Measurements from ENCODE around the gene GSDME. TPM values are rescaled to one million over a fixed set of nuclear protein-coding genes. Genes with fewer than 3 reads are reported as not detected.

Gene GSDME
- polyA plus RNA-seq, 1 donor (not counting 4 experiments of a cell fraction or from before 2014, with no cell fraction given) = 105 TPM

DNA sequence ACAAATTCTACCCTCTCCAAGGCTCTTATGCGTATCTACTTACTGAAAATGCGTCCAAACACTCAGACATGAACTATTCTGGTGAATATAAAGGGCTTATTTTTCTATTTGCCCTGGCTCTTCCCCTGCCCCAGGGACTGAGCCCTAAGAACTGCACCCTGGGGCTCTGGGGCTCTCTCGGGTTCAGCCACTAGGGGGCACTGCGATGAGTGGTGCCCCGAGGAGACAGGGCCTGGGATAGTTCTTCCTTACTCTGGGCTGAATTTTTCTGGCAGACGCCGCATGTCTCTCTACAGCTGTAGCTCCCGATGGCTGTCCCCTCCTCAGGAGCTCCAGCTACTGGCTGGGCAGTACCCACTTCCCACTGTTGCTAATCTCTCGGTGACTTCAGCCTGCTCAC, 30.8 kb upstream of the GSDME start:
- H3K36me3 ChIP-seq (ENCODE audit: control insufficient read depth in 2 of 2, extremely low read depth in 1 of 2, insufficient read depth in 2 of 2, low read length in 2 of 2) = peaks cover 2 to 4% of the 10 kb centered on the region in 2 experiments
- H3K4me1 ChIP-seq (ENCODE audit: control insufficient read depth, extremely low read depth, insufficient read depth, low read length) = peaks cover 12% of the 10 kb centered on the region
- H3K27ac ChIP-seq (ENCODE audit: control insufficient read depth, insufficient read depth, low read length) = no peak overlapping the region
- FAIRE-seq (no peak), DNase-seq (ENCODE audit: low read depth, low spot score) (no peak)
- no peaks in the 10 kb centered on the region for H3K79me2 ChIP-seq (ENCODE audit: control insufficient read depth, insufficient read depth, low read length)
- no peak overlapping the region for H3K4me2 ChIP-seq (ENCODE audit: control insufficient read depth, extremely low read depth, insufficient read depth, low read depth, low read length)
- no peak overlapping the region for H2AFZ ChIP-seq (ENCODE audit: control insufficient read depth, low read length)
- H3K9ac ChIP-seq (ENCODE audit: control insufficient read depth, extremely low read depth, insufficient read depth, low read length) = no peak overlapping the region
- H4K20me1 ChIP-seq (ENCODE audit: control insufficient read depth, extremely low read depth, insufficient read depth, low read length) = no peaks in the 10 kb centered on the region
- dilution Hi-C loops (cut with MboI; ENCODE audit: extremely low pct_ligation_motif_present, low sequenced_read_pairs) = no loop called here
- H3K9me3 ChIP-seq (ENCODE audit: control insufficient read depth, low read depth, low read length) = no peaks in the 10 kb centered on the region
- no peak overlapping the region for H3K4me3 ChIP-seq (ENCODE audit: control insufficient read depth in 2 of 3, extremely low read depth in 1 of 3, insufficient read depth in 2 of 3, low read depth in 1 of 3, low read length in 3 of 3)
- no peaks in the 10 kb centered on the region for H3K27me3 ChIP-seq (ENCODE audit: control insufficient read depth, extremely low read depth, insufficient read depth, low read length)
- no peaks in the 10 kb centered on the region for H3K9me1 ChIP-seq (ENCODE audit: control insufficient read depth, extremely low read depth, insufficient read depth, low read length)
- no peak for TF ChIP-seq EZH2 (IDR thresholded peaks at IDR 0.05; ENCODE audit: low read length)
- TF ChIP-seq CTCF (optimal IDR thresholded peaks at IDR 0.05 in 1 of 3, IDR thresholded peaks at IDR 0.05 in 1 of 3, conservative IDR thresholded peaks at IDR 0.05 in 1 of 3; ENCODE audit: extremely low read depth in 1 of 3, insufficient read depth in 2 of 3, low read length in 3 of 3) = peak; percentile 34 to 59 (median 46)

DNA sequence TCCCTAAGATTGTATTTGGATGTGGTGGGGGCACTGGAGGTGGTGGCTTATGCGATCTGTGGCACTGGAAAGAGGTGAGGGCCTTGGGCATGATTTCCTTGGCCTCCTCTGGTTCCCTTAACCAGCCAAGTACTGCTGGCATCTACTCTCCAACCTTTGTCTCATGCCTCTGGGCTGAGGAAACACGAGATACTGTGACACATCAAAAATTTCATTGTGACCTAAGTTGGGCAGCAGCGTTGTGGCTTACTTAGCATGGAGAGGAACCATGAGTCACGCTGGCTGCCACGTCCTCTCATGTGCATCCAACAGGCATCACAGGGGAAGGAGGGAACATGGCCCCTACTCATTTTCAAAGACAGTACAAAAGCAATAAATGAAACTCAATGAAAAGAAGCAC, 29.7 kb upstream of the GSDME start:
- Histone ChIP-seq H3K4me3 (ENCODE audit: control insufficient read depth in 2 of 3, extremely low read depth in 1 of 3, insufficient read depth in 2 of 3, low read depth in 1 of 3, low read length in 3 of 3) (no peak overlapping the region), H3K4me1 (ENCODE audit: control insufficient read depth, extremely low read depth, insufficient read depth, low read length) (peaks cover 12% of the 10 kb centered on the region), H3K27ac (ENCODE audit: control insufficient read depth, insufficient read depth, low read length) (peak overlapping the region; percentile 81), H2AFZ (ENCODE audit: control insufficient read depth, low read length) (peak overlapping the region; percentile 20), H3K79me2 (ENCODE audit: control insufficient read depth, insufficient read depth, low read length) (no peaks in the 10 kb centered on the region), H3K9ac (ENCODE audit: control insufficient read depth, extremely low read depth, insufficient read depth, low read length) (peak overlapping the region; percentile 23), H3K4me2 (ENCODE audit: control insufficient read depth, extremely low read depth, insufficient read depth, low read depth, low read length) (peak overlapping the region; percentile 20), H3K36me3 (ENCODE audit: control insufficient read depth in 2 of 2, extremely low read depth in 1 of 2, insufficient read depth in 2 of 2, low read length in 2 of 2) (peaks cover 2 to 4% of the 10 kb centered on the region in 2 experiments), H3K9me3 (ENCODE audit: control insufficient read depth, low read depth, low read length) (no peaks in the 10 kb centered on the region), H3K27me3 (ENCODE audit: control insufficient read depth, extremely low read depth, insufficient read depth, low read length) (no peaks in the 10 kb centered on the region), H4K20me1 (ENCODE audit: control insufficient read depth, extremely low read depth, insufficient read depth, low read length) (no peaks in the 10 kb centered on the region), H3K9me1 (ENCODE audit: control insufficient read depth, extremely low read depth, insufficient read depth, low read length) (no peaks in the 10 kb centered on the region)
- dilution Hi-C loops (cut with MboI; ENCODE audit: extremely low pct_ligation_motif_present, low sequenced_read_pairs) = no loop called here
- peak; percentile 81 for FAIRE-seq
- peak; percentile 77 for DNase-seq (ENCODE audit: low read depth, low spot score)
- no peak for TF ChIP-seq CTCF (optimal IDR thresholded peaks at IDR 0.05 in 1 of 3, IDR thresholded peaks at IDR 0.05 in 1 of 3, conservative IDR thresholded peaks at IDR 0.05 in 1 of 3; ENCODE audit: extremely low read depth in 1 of 3, insufficient read depth in 2 of 3, low read length in 3 of 3)
- no peak for TF ChIP-seq EZH2 (IDR thresholded peaks at IDR 0.05; ENCODE audit: low read length)

Data from keratinocyte (primary cell).